Ovary (tissue), 9 donors: ENCODE data around the gene AP5Z1. TPM values are rescaled to one million over a fixed set of nuclear protein-coding genes. Genes with fewer than 3 reads are reported as not detected.

ENCODE experiments used
- DNase-seq, 5 donors: peaks; one replicate each; pipeline ENCODE4 v3.0.0-alpha.2; 2019 to 2020
- H3K27ac ChIP-seq, 2 donors: fragments of 200-600 bp; one replicate each; pipeline versions ENCODE4 v1.5.1 to v1.8.0; 2019 to 2022
- H3K27me3 ChIP-seq: fragments of 200-600 bp; one replicate; pipeline ENCODE4 v1.8.0; 2022
- H3K36me3 ChIP-seq: fragments of 200-600 bp; sonication (generic); one replicate; pipeline ENCODE4 v1.5.1; 2019
- H3K4me1 ChIP-seq: one replicate; pipeline ENCODE4 v1.8.1; 2013; ENCODE audit warnings: mild to moderate bottlenecking, moderate library complexity; ENCODE audit not compliant: insufficient read depth
- H3K4me3 ChIP-seq: fragments of 200-600 bp; sonication (generic); one replicate; pipeline ENCODE4 v1.5.1; 2017
- H3K9me3 ChIP-seq, 2 donors: fragments of 200-600 bp in 1 of 2; sonication (generic) in 1 of 2; one replicate each; pipeline versions ENCODE4 v1.5.1 to v1.8.1; 2013 to 2019; ENCODE audit warnings: mild to moderate bottlenecking in 1 of 2, moderate library complexity in 1 of 2
- CTCF ChIP-seq, 3 donors: fragments of 450-650 bp in 2 of 3; fragments of 200-600 bp in 1 of 3; IDR thresholded peaks; one replicate each; pipeline versions ENCODE4 v1.5.1 to v1.8.0; 2016 to 2022; ENCODE audit warnings: antibody characterized with exemption in 3 of 3, mild to moderate bottlenecking in 1 of 3
- EP300 ChIP-seq: sonication (generic); formaldehyde crosslinking; IDR thresholded peaks from one replicate; pipeline ENCODE4 v1.6.1; 2017; ENCODE audit warnings: antibody characterized with exemption
- POLR2A ChIP-seq: fragments of 450-650 bp; IDR thresholded peaks from one replicate; pipeline ENCODE4 v1.6.1; 2017; ENCODE audit warnings: antibody characterized with exemption, mild to moderate bottlenecking, moderate library complexity
- whole genome bisulfite sequencing, 3 donors: extraction: QIAGEN DNeasy Blood & Tissue Kit in 1 of 3; methylation state at CpG; one replicate each; pipeline versions ENCODE4 v1.1.5 to v1.1.7; 2013 to 2017; 5-methylcytosine and 5-hydroxymethylcytosine counted together
- intact Hi-C, 4 donors: fragments of 100-400 bp; cut with DNase I; formaldehyde crosslinking; loops; one replicate each; pipeline versions ENCODE4 v1.11.0 to v1.15.1; 2022 to 2023
- polyA plus RNA-seq, 2 donors: library from polyadenylated mRNA; stranded (reverse); fragments of 200-250 nt in 1 of 2; fragments of 350-450 nt in 1 of 2; fragmentation: Illumina TruSeq in 1 of 2; extraction: RNeasy Lipid Tissue Mini Kit (QIAGEN cat#74804) in 1 of 2; gene quantifications; one replicate each; pipeline ENCODE4 v1.2.3, GENCODE V29; 2013 to 2014
- total RNA-seq, 7 donors: library from RNA; depleted of rRNA in 2 of 7; stranded (reverse); fragments of >200 nt in 2 of 7; fragmentation: NEBNext Ultra II Directional in 3 of 7; extraction: Animal tissue kit (Norgen Biotek cat#: 25700) in 3 of 7; gene quantifications; one replicate each; pipeline versions ENCODE4 v1.1.0 to v1.2.4, GENCODE V29; 2016 to 2023
- donor health status: DM: no; HTN: no; CAD: no; lungs with moderate emphysema.
- donor health status: DM: no; HTN: no; CAD: no.
- donor health status: Bipolar disorder and iron deficiency.
- donor health status: DM: yes; HTN: yes; CAD: no.
- donor health status: DM: no; HTN: no; CAD: no.
- donor health status: DM: yes; HTN: yes; CAD: no.

The AP5Z1 gene
- total and polyA plus RNA-seq, 9 donors, result 2.4 to 37.3 (median 23.1) TPM

GRCh38 chr7:4748231-4748681 is 27.2 kb upstream of the AP5Z1 start:
- WGBS, 3 donors, result 81 to 88% (median 84%) methylated on average over 10 of the region's 10 CpGs

GRCh38 chr7:4749363-4749762 is 26.1 kb upstream of the AP5Z1 start:
- peaks cover 11% of the 10 kb centered on the region for H3K4me1 ChIP-seq
- 82 to 94% (median 91%) methylated on average over 13 to 14 of the region's 14 CpGs for WGBS, 3 donors
- intact Hi-C loops, result loop anchor here in 2 of 4 donors (5.0 to 10.0 kb wide), 3 partner anchors 65 to 137 kb away; partner anchors contain the start of gene FOXK1 (in 2 of the 2)
- H3K27ac ChIP-seq, result no peak overlapping the region
- no peak overlapping the region for H3K4me3 ChIP-seq
- H3K36me3 ChIP-seq, result no peaks in the 10 kb centered on the region
- H3K27me3 ChIP-seq, result no peaks in the 10 kb centered on the region
- no peak for DNase-seq
- H3K9me3 ChIP-seq, result no peaks in the 10 kb centered on the region
- TF ChIP-seq EP300 (no peak), POLR2A (no peak), CTCF (IDR thresholded peaks at IDR 0.05) (no peak)

More at GRCh38 chr7:4748231-4748681, 27.2 kb upstream of the AP5Z1 start:
- Histone ChIP-seq H3K9me3 (no peaks in the 10 kb centered on the region), H3K4me3 (no peak overlapping the region), H3K27me3 (no peaks in the 10 kb centered on the region), H3K4me1 (peaks cover 13% of the 10 kb centered on the region), H3K27ac (no peak overlapping the region), H3K36me3 (no peaks in the 10 kb centered on the region)
- intact Hi-C loops, result loop anchor here in 2 of 4 donors (5.0 to 10.0 kb wide), 3 partner anchors 63 to 136 kb away; partner anchors contain the start of gene FOXK1 (in 2 of the 2)
- no peak for DNase-seq
- TF ChIP-seq CTCF (IDR thresholded peaks at IDR 0.05) (no peak), POLR2A (no peak), EP300 (no peak)

- intact Hi-C loops, result loop anchor here (5.0 to 10.0 kb wide), 6 partner anchors 65 to 137 kb away; partner anchors contain the start of gene FOXK1 (in 2 of the 4)
- H3K4me1 ChIP-seq, result peaks cover 8% of the 10 kb centered on the region
These were observed 25.6 kb upstream of the AP5Z1 start for GRCh38 chr7:4749798-4750197.

GRCh38 chr7:4751398-4751947 is 23.9 kb upstream of the AP5Z1 start:
- intact Hi-C loops, result loop anchor here in 3 of 4 donors (5.0 to 10.0 kb wide), 3 partner anchors 109 to 137 kb away; no protein-coding TSS in a partner anchor
- peaks cover 5% of the 10 kb centered on the region for H3K4me1 ChIP-seq
- no peak overlapping the region for H3K4me3 ChIP-seq
- TF ChIP-seq CTCF (IDR thresholded peaks at IDR 0.05) (no peak), EP300 (no peak), POLR2A (no peak)
- no peaks in the 10 kb centered on the region for H3K36me3 ChIP-seq
- H3K9me3 ChIP-seq, result no peaks in the 10 kb centered on the region
- no peaks in the 10 kb centered on the region for H3K27me3 ChIP-seq
- WGBS, 3 donors, result 90 to 97% (median 94%) methylated on average over 20 of the region's 20 CpGs
- DNase-seq, result no peak
- H3K27ac ChIP-seq, result no peak overlapping the region

More at GRCh38 chr7:4749798-4750197, 25.6 kb upstream of the AP5Z1 start:
- Histone ChIP-seq H3K36me3 (no peaks in the 10 kb centered on the region), H3K9me3 (no peaks in the 10 kb centered on the region), H3K27ac (no peak overlapping the region), H3K4me3 (no peak overlapping the region), H3K27me3 (no peaks in the 10 kb centered on the region)
- WGBS, 3 donors, result 85 to 90% (median 89%) methylated on average over 15 of the region's 15 CpGs
- DNase-seq, result no peak
- TF ChIP-seq POLR2A (no peak), EP300 (no peak), CTCF (IDR thresholded peaks at IDR 0.05) (no peak)
